Transverse colon (tissue), 4 donors: ENCODE data around the gene PTPRN2.

Experiments
- CTCF ChIP-seq, 5 experiments: fragments of 200-600 bp in 3 of 5; fragments of 450-650 bp in 2 of 5; sonication (generic) in 3 of 5; IDR thresholded peaks; 1 replicate in 2 of 5; 2 replicates in 3 of 5; pipeline ENCODE4 v1.5.1; 2016 to 2017; ENCODE audit warnings: antibody characterized with exemption in 5 of 5, inconsistent platforms in 3 of 5, mild to moderate bottlenecking in 2 of 5, moderate library complexity in 1 of 5
- EP300 ChIP-seq: sonication (generic); formaldehyde crosslinking; IDR thresholded peaks from one replicate; pipeline ENCODE4 v1.6.1; 2017; ENCODE audit warnings: antibody characterized with exemption, low read depth
- POLR2A ChIP-seq: fragments of 450-650 bp; IDR thresholded peaks from one replicate; pipeline ENCODE4 v1.6.1; 2016; ENCODE audit warnings: antibody characterized with exemption, mild to moderate bottlenecking, moderate library complexity
- POLR2AphosphoS5 ChIP-seq, 3 donors: sonication (generic); formaldehyde crosslinking; IDR thresholded peaks; one replicate each; pipeline ENCODE4 v1.6.1; 2016; ENCODE audit warnings: antibody characterized with exemption in 3 of 3

GRCh38 chr7:158373476-158374133 is 214.0 kb downstream of the PTPRN2 start:
- TF ChIP-seq CTCF (IDR thresholded peaks at IDR 0.05) (no peak), POLR2AphosphoS5 (IDR thresholded peaks at IDR 0.05) (no peak), POLR2A (no peak), EP300 (no peak)
